ENCODE data around the gene LRBA.

DNA sequence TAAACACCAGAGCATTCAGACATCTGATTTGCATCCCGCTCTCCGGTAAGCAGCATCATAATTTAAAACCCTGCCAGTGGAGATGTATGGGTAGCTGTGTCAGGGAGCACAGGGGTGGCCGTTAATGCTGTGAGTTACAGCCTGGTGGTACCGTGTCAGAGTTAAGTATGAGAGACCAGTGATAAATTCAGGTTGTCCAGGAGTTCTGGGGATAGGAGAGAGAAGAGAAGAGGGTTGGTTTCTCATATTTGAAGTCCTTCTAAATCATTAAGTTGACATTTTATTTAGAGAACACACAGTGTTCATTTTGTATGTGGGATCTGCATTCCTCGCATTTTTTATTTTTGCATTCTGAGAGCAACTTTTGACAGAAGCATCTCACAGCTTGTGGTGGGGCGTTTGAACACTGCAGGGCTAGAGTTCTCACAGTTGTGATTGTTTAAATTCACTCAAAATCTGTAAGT lies 779.2 kb downstream of the LRBA start:
- TF ChIP-seq, protein P1, sequence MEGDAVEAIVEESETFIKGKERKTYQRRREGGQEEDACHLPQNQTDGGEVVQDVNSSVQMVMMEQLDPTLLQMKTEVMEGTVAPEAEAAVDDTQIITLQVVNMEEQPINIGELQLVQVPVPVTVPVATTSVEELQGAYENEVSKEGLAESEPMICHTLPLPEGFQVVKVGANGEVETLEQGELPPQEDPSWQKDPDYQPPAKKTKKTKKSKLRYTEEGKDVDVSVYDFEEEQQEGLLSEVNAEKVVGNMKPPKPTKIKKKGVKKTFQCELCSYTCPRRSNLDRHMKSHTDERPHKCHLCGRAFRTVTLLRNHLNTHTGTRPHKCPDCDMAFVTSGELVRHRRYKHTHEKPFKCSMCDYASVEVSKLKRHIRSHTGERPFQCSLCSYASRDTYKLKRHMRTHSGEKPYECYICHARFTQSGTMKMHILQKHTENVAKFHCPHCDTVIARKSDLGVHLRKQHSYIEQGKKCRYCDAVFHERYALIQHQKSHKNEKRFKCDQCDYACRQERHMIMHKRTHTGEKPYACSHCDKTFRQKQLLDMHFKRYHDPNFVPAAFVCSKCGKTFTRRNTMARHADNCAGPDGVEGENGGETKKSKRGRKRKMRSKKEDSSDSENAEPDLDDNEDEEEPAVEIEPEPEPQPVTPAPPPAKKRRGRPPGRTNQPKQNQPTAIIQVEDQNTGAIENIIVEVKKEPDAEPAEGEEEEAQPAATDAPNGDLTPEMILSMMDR (IDR thresholded peaks at IDR 0.05), result no peak
- no peak for TF ChIP-seq POLR2A (IDR thresholded peaks at IDR 0.05)
